ENCODE measurements around the gene WIZ. TPM values are rescaled to one million over a fixed set of nuclear protein-coding genes. Genes with fewer than 3 reads are reported as not detected.

WIZ gene
- total and polyA plus RNA-seq, 2 of the 4 experiments (the other 2 are of a cell fraction) = 0.90 to 27.1 TPM

DNA sequence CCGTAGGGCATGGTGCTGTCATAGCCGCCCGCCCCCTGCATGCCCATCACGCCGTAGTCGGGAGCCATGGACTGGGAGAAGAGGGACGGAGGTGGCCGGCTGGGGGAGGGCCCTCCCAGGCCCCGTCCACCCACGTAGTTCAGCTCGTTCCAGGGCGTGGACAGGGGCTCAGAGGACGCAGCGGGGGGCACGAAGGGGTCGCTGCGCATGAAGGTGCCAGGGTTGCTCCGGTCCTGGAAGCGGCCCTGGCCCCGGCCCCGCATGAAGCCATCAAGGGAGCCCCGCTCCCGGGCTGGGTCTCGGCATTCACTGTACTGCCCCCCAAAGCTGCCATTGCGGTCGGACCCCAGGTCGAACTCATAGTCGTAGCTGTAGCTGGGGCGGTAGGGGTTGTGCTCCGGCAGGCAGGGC, 76.9 kb downstream of the WIZ start:
- no peak overlapping the region for H2AK9ac ChIP-seq (replicated peaks; ENCODE audit: low read depth, low read length, poor library complexity)
- H3K4me1 ChIP-seq (ENCODE audit: control insufficient read depth, insufficient read depth, low read length) = peaks cover 8% of the 10 kb centered on the region
- no peak overlapping the region for H3K4ac ChIP-seq (ENCODE audit: low read depth, low read length)
- peaks cover 53% of the 10 kb centered on the region for H3K36me3 ChIP-seq (ENCODE audit: control insufficient read depth, insufficient read depth, low read length)
- in situ Hi-C loops (cut with MboI; ENCODE audit: low sequenced_read_pairs) (no loop called here), intact Hi-C loops (cut with micrococcal nuclease) (loop anchor here (10.0 kb wide), 1 partner anchor 268 kb away; the partner anchor contains the start of gene SYDE1), dilution Hi-C loops (cut with HindIII; ENCODE audit: low sequenced_read_pairs, unreplicated experiment) (no loop called here)
- H3K18ac ChIP-seq (ENCODE audit: low read depth, low read length) = no peak overlapping the region
- no peak overlapping the region for H2BK120ac ChIP-seq (ENCODE audit: low read depth, low read length)
- H2BK20ac ChIP-seq (ENCODE audit: low read depth, low read length) = no peak overlapping the region
- no peak overlapping the region for H2AK5ac ChIP-seq (ENCODE audit: low read depth, low read length)
- no peaks in the 10 kb centered on the region for H3K9me3 ChIP-seq (ENCODE audit: control insufficient read depth, insufficient read depth, low read length)
- ATAC-seq (ENCODE audit: low read depth) (no peak), DNase-seq (no peak)
- H3K23ac ChIP-seq (ENCODE audit: low read depth, low read length) = no peak overlapping the region
- ChIA-PET CTCF (no interaction called here), POLR2A (ENCODE audit: unreplicated experiment) (no interaction called here)
- no peak overlapping the region for H3K56ac ChIP-seq (ENCODE audit: extremely low read depth, insufficient read depth, low read length)
- peaks cover 45% of the 10 kb centered on the region for H4K20me1 ChIP-seq (ENCODE audit: insufficient read depth, low read length)
- peaks cover 7% of the 10 kb centered on the region for H3K9me1 ChIP-seq (ENCODE audit: insufficient read depth, low read length)
- no peak overlapping the region for H3K4me2 ChIP-seq (ENCODE audit: low read depth, low read length)
- H2AFZ ChIP-seq (replicated peaks; ENCODE audit: low read length, poor library complexity) = no peak overlapping the region
- no peak overlapping the region for H4K8ac ChIP-seq (ENCODE audit: low read depth in 2 of 2, low read length in 2 of 2)
- WGBS, 2 experiments (ENCODE audit: extremely low coverage in 2 of 2, insufficient read length in 1 of 2) = 98% methylated on average over 16 of the region's 30 CpGs; no CpG with 5 or more reads in 1 of the 2 experiments
- no peak overlapping the region for H2BK15ac ChIP-seq (ENCODE audit: low read depth, low read length)
- no peak overlapping the region for H2BK5ac ChIP-seq (ENCODE audit: low read depth, low read length, poor library complexity, severe bottlenecking)
- H3K79me1 ChIP-seq (ENCODE audit: low read depth in 1 of 2, low read length in 2 of 2) = peaks cover 7 to 70% of the 10 kb centered on the region in 2 experiments
- H3K9ac ChIP-seq (ENCODE audit: low read depth, low read length) = no peak overlapping the region
- no peak overlapping the region for H3K27ac ChIP-seq (ENCODE audit: insufficient read depth, low read length)
- TF ChIP-seq RAD21 (IDR thresholded peaks at IDR 0.05; ENCODE audit: low read length) = no peak
- TF ChIP-seq, protein P1, sequence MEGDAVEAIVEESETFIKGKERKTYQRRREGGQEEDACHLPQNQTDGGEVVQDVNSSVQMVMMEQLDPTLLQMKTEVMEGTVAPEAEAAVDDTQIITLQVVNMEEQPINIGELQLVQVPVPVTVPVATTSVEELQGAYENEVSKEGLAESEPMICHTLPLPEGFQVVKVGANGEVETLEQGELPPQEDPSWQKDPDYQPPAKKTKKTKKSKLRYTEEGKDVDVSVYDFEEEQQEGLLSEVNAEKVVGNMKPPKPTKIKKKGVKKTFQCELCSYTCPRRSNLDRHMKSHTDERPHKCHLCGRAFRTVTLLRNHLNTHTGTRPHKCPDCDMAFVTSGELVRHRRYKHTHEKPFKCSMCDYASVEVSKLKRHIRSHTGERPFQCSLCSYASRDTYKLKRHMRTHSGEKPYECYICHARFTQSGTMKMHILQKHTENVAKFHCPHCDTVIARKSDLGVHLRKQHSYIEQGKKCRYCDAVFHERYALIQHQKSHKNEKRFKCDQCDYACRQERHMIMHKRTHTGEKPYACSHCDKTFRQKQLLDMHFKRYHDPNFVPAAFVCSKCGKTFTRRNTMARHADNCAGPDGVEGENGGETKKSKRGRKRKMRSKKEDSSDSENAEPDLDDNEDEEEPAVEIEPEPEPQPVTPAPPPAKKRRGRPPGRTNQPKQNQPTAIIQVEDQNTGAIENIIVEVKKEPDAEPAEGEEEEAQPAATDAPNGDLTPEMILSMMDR (conservative IDR thresholded peaks at IDR 0.05; ENCODE audit: low read depth, low read length) = no peak
- TF ChIP-seq RCOR1 (IDR thresholded peaks at IDR 0.05; ENCODE audit: insufficient replicate concordance, low read length) = no peak
- H4K5ac ChIP-seq (ENCODE audit: low read depth, low read length) = no peak overlapping the region
- no peak overlapping the region for H4K91ac ChIP-seq (ENCODE audit: insufficient read depth, low read depth, low read length)
- BruUV-seq (replicated peaks) = no TSS peak
- no peak overlapping the region for H3K4me3 ChIP-seq (ENCODE audit: insufficient read depth, low read depth, low read length)
- H3K14ac ChIP-seq (replicated peaks; ENCODE audit: low read depth, low read length) = no peak overlapping the region
- H3K27me3 ChIP-seq (ENCODE audit: control insufficient read depth, insufficient read depth, low read length) = no peaks in the 10 kb centered on the region

All from IMR-90 (cell line).